Fibroblast of the aortic adventitia (primary cell): ENCODE data around the gene LZTS3. TPM values are rescaled to one million over a fixed set of nuclear protein-coding genes. Genes with fewer than 3 reads are reported as not detected.

ENCODE experiments used
- DNase-seq: peaks from one replicate; pipeline ENCODE4 v3.0.0-alpha.2; 2010; ENCODE audit warnings: low read depth
- H3K4me3 ChIP-seq: 2 replicates; pipeline ENCODE4 v1.5.1; 2011; ENCODE audit warnings: low read depth, mild to moderate bottlenecking, control low read depth, low read length, moderate library complexity
- total RNA-seq: library from RNA; depleted of rRNA; stranded (reverse); fragments of >200 nt; gene quantifications from 2 replicates; pipeline ENCODE4 v1.2.3, GENCODE V29; 2012; ENCODE audit warnings: low replicate concordance
- TF ChIP-seq, protein P1 (sequence below): IDR thresholded peaks from 2 replicates; pipeline ENCODE4 v1.5.1; 2011; ENCODE audit warnings: mild to moderate bottlenecking, low read length, control low read depth, inconsistent platforms; ENCODE audit not compliant: insufficient read depth

The LZTS3 gene
- total RNA-seq, 1 donor = 3.6 TPM

DNA sequence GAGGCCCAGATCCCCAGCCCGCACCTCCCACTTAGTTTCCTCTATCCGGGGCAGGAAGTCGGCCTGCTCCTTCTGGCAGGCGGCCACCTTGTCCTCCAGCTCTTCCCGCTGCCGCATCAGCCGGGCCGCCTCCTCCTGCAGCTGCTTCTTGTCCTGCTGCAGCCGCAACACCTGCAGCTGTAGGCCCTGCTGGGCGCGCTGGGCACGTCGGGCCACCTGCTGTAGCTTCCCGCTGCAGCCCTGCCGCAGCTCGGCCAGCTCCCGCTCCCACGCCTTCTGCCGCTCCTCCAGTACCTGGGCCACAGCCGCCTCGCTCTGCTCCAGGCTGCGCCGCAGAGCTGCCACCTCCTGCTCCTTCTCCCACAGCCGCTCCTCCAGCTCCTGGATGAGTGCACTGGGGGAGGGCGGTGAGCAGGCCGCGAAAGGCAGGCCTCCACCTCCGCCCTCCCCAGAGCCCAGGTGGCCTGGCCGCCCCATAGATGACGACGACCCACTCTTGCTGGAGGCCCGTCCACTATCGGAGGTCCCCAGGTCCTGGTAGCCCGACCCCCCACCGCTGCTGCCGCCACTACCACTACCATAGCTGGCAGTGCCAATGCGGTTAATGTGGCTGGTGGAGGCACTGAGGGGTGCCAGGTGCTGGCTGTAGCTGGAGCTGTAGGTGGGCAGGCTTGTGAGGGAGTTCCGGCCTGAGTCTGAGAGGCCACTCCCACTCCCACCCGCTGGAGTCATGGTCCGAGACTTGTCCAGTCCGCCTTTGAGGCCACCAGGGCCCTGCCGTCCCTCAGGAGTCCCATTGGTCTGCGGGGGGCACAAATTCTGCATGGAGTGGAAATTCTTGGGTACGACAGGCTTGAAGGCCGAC is 7.6 kb downstream of the LZTS3 start:
- TF ChIP-seq, protein P1, sequence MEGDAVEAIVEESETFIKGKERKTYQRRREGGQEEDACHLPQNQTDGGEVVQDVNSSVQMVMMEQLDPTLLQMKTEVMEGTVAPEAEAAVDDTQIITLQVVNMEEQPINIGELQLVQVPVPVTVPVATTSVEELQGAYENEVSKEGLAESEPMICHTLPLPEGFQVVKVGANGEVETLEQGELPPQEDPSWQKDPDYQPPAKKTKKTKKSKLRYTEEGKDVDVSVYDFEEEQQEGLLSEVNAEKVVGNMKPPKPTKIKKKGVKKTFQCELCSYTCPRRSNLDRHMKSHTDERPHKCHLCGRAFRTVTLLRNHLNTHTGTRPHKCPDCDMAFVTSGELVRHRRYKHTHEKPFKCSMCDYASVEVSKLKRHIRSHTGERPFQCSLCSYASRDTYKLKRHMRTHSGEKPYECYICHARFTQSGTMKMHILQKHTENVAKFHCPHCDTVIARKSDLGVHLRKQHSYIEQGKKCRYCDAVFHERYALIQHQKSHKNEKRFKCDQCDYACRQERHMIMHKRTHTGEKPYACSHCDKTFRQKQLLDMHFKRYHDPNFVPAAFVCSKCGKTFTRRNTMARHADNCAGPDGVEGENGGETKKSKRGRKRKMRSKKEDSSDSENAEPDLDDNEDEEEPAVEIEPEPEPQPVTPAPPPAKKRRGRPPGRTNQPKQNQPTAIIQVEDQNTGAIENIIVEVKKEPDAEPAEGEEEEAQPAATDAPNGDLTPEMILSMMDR = no peak
- no peak overlapping the region for H3K4me3 ChIP-seq
- no peak for DNase-seq

DNA sequence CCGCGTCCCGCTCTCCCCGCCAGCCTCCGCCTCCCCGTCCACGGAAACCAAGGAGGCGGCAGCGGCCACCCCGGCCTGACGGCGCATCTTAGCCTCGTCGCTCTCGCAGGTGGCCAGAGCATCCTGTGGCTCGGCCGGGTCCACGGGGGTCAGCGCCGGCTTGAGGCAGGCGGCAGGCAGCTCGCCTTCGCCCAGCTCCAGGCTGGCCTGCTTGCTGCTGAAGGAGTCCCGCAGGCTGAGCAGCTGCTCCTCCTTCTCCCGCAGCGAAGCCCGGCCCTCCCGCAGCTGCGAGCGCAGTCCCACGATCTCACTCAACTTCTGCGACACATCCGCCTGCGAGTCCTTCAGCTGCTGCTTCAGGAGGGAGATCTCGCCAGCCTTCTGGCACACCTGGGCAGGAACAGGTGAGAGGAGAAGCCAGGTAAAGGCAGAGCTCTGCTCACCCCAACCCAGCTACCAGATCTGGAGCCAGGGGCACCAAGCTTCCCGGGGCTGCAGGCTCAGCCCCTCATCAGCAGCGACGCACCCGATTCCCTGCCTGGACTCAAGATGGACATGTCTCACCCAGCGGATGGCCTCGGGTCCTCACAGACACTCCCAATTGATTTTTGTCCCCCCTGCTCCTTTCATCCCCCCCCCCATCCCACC is 8.5 kb downstream of the LZTS3 start:
- no peak for DNase-seq
- H3K4me3 ChIP-seq = no peak overlapping the region
- TF ChIP-seq, protein P1 = no peak

DNA sequence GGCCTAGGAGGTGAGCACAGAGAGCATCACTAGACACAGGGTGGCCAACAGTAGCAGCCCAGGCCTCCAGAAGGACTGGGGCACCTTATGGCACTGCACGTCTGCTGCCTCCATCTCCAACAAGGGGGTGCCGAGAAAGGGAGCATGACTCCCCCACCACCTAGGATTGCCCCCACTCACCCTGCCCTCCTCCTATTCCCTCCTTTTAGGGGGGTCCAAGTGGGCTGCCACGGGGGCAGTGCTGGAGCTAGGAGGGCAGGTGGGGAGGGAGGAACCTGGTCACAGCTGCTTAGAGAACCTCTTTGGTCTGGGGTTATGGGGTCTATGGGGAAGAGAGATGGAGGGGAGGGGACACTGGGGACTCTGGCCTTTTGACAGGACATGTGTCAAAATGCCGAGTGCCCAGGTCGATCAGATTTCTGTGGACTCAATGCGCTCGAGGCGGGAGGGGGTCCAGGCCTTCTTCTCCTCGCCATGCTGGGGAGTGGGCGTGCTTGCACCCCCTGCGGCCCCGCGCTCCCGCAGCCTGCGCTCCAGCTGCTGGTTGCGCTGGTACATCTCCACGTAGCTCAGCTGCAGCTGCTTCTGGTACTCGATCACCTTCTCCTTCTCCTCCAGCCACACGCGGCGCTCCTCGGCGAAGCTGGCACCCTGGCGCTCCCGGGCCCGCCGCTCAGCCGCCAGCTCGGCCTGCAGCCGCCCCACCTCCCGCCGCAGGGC is 9.1 kb downstream of the LZTS3 start:
- H3K4me3 ChIP-seq = no peak overlapping the region
- TF ChIP-seq, protein P1 = no peak
- DNase-seq = no peak

DNA sequence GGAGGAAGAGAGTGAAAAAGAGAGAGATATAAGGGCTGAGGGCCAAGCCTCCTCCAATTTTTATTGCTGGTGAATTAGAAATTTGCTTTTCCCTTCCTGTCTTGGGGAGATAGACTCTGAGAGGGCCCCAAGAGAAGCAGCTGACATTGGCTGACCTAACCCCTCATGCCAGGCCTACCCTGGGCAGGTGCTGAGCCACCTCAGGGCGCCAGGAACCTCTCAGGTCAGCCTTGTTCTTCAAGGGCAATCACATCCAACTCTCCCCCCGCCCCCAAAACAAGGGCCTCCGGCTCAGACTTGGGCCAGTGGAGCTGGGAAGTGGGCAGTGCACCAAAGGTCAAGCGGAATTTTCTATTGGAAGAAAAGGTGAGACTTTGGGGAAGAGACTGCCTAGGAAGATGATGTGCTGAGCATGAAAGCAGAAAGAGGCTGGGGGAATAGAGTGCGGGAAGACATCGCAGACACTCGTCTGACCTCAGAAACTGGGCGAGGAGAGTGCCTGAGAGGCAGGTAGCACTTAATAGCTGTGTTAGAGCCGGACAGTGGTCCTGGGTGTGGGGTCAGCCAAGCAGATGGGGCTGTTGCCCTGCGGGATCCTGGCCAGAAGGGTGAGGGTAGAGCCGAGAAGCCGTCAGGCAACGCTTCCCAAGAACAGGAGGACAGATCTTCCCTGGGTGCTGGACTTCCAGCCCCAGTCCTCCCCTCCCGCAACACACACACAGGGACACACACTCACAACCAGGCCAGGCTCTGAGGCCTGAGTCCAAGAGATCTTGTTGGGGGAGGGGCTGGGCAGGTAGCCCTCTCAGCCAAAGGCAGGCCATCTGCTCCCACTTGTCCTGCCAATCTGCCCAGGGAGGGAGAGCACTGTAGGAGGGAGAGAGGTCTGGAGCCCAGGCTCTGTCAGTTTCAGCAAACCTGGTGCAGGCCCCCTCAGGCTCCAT is 10.0 kb downstream of the LZTS3 start:
- DNase-seq = no peak
- TF ChIP-seq, protein P1 = no peak
- H3K4me3 ChIP-seq = no peak overlapping the region

DNA sequence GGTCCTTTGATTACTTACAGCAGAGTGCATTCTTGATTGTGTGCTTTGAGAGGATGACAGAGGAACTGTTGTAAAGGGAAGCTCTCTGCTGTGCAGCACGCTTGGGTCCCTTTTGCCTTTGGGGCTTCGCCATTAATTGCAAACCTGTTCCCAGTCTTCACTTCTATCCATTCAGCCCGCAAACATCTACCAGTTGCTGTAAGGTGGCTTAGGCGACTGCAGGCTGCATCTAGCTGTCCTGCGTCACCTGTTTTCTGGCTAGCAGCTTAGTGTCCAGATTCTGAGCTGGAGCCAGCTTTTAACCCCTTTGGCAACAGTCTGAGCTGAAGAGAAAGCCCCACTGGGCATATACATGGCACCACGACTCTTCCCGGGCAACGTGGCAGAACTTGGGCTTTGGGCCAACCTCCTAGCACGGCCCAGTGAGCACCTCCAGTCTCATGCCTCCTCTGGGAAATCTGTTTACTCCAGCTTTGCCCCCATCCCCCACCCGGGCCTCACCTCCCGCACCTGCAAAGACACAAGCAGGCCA is 11.2 kb downstream of the LZTS3 start:
- TF ChIP-seq, protein P1 = no peak
- H3K4me3 ChIP-seq = no peak overlapping the region
- DNase-seq = no peak
